Breast epithelium (tissue), 3 donors: Measurements from ENCODE around the gene HDAC4.

ENCODE experiments used
- POLR2A ChIP-seq: fragments of 450-650 bp; IDR thresholded peaks from one replicate; pipeline ENCODE4 v1.6.1; 2016; ENCODE audit warnings: antibody characterized with exemption, mild to moderate bottlenecking, moderate library complexity
- TF ChIP-seq, protein P1 (sequence below), 3 donors: fragments of 450-650 bp; IDR thresholded peaks; one replicate each; pipeline ENCODE4 v1.5.1; 2016 to 2017; ENCODE audit warnings: antibody characterized with exemption in 3 of 3, mild to moderate bottlenecking in 3 of 3, moderate library complexity in 3 of 3

- no peak for TF ChIP-seq POLR2A
- TF ChIP-seq, protein P1, sequence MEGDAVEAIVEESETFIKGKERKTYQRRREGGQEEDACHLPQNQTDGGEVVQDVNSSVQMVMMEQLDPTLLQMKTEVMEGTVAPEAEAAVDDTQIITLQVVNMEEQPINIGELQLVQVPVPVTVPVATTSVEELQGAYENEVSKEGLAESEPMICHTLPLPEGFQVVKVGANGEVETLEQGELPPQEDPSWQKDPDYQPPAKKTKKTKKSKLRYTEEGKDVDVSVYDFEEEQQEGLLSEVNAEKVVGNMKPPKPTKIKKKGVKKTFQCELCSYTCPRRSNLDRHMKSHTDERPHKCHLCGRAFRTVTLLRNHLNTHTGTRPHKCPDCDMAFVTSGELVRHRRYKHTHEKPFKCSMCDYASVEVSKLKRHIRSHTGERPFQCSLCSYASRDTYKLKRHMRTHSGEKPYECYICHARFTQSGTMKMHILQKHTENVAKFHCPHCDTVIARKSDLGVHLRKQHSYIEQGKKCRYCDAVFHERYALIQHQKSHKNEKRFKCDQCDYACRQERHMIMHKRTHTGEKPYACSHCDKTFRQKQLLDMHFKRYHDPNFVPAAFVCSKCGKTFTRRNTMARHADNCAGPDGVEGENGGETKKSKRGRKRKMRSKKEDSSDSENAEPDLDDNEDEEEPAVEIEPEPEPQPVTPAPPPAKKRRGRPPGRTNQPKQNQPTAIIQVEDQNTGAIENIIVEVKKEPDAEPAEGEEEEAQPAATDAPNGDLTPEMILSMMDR (IDR thresholded peaks at IDR 0.05), result no peak
Measured at GRCh38 chr2:238999291-238999741, 401.5 kb downstream of the HDAC4 start.
